Small intestine (tissue), 7 donors: ENCODE results near the gene SLIT3. TPM values are rescaled to one million over a fixed set of nuclear protein-coding genes. Genes with fewer than 3 reads are reported as not detected.

Source experiments
- DNase-seq, 2 donors: peaks; one replicate each; pipeline versions ENCODE4 v3.0.0 to v3.0.0-alpha.2; 2013
- FAIRE-seq: peaks from 2 replicates; lab custom pipeline; 2012; peaks lifted over from hg19 to GRCh38; lab: Jason Lieb, UNC
- H3K27ac ChIP-seq, 3 donors: one replicate each; pipeline ENCODE4 v1.5.1; 2013; ENCODE audit warnings: low read length in 2 of 3, mild to moderate bottlenecking in 2 of 3, control low read depth in 1 of 3, inconsistent platforms in 1 of 3, low read depth in 1 of 3, moderate library complexity in 1 of 3
- H3K27me3 ChIP-seq, 3 donors: one replicate each; pipeline ENCODE4 v1.6.1; 2013; ENCODE audit warnings: low read length in 3 of 3, inconsistent platforms in 1 of 3; ENCODE audit not compliant: control insufficient read depth in 3 of 3, insufficient read depth in 3 of 3
- H3K36me3 ChIP-seq, 3 donors: one replicate each; pipeline ENCODE4 v1.6.1; 2013; ENCODE audit warnings: low read length in 3 of 3, inconsistent platforms in 1 of 3, low read depth in 1 of 3, mild to moderate bottlenecking in 1 of 3, moderate library complexity in 1 of 3; ENCODE audit not compliant: control insufficient read depth in 3 of 3, insufficient read depth in 2 of 3
- H3K4me1 ChIP-seq, 3 donors: one replicate each; pipeline ENCODE4 v1.6.1; 2013; ENCODE audit warnings: low read length in 2 of 3, inconsistent platforms in 1 of 3, low read depth in 1 of 3, mild to moderate bottlenecking in 1 of 3, moderate library complexity in 1 of 3; ENCODE audit not compliant: control insufficient read depth in 3 of 3, insufficient read depth in 2 of 3
- H3K4me3 ChIP-seq, 3 donors: one replicate each; pipeline ENCODE4 v1.5.1; 2013; ENCODE audit warnings: low read length in 3 of 3, control low read depth in 1 of 3, inconsistent platforms in 1 of 3, low read depth in 1 of 3, mild to moderate bottlenecking in 1 of 3, moderate library complexity in 1 of 3
- H3K9me3 ChIP-seq, 2 donors: one replicate each; pipeline ENCODE4 v1.6.1; 2013; ENCODE audit warnings: low read depth in 1 of 2, low read length in 1 of 2; ENCODE audit not compliant: control insufficient read depth in 2 of 2, insufficient read depth in 1 of 2
- WGBS, 3 donors: extraction: QIAGEN DNeasy Blood & Tissue Kit; methylation state at CpG; one replicate each; pipeline ENCODE4 v1.1.7; 2013; 5-methylcytosine and 5-hydroxymethylcytosine counted together
- polyA plus RNA-seq, 4 donors: library from polyadenylated mRNA; stranded (reverse) in 3 of 4; unstranded in 1 of 4; fragments of 200-250 nt in 3 of 4; fragments of 120-200 nt in 1 of 4; gene quantifications; one replicate each; pipeline versions ENCODE4 v1.2.1 to v1.2.3, GENCODE V29; 2013
- donor health status: healthy with polysubstance abuse.
- donor health status: control.
- donor health status: control.
- donor health status: Bipolar disorder and iron deficiency.
- donor health status: healthy.

Gene SLIT3
- polyA plus RNA-seq, 4 donors: 0.27 to 5.5 (median 5.3) TPM; not detected in 1

- H3K36me3 ChIP-seq: no peaks in the 10 kb centered on the region
- FAIRE-seq (no peak), DNase-seq (no peak)
- no peaks in the 10 kb centered on the region for H3K27me3 ChIP-seq
- no peaks in the 10 kb centered on the region for H3K9me3 ChIP-seq
- H3K4me3 ChIP-seq: no peak overlapping the region
- H3K27ac ChIP-seq: no peak overlapping the region
- no peaks in the 10 kb centered on the region for H3K4me1 ChIP-seq
- 61 to 72% (median 69%) methylated on average over 10 of the region's 10 CpGs for WGBS, 3 donors
Measured at GRCh38 chr5:169097374-169098326, 203.3 kb downstream of the SLIT3 start.

GRCh38 chr5:169095976-169096375 is 205.0 kb downstream of the SLIT3 start:
- no peaks in the 10 kb centered on the region for H3K4me1 ChIP-seq
- no peaks in the 10 kb centered on the region for H3K36me3 ChIP-seq
- no peak overlapping the region for H3K27ac ChIP-seq
- FAIRE-seq (no peak), DNase-seq (no peak)
- H3K27me3 ChIP-seq: no peaks in the 10 kb centered on the region
- H3K9me3 ChIP-seq: no peaks in the 10 kb centered on the region
- WGBS, 3 donors: 63 to 83% (median 73%) methylated on average over 1 of the region's 1 CpG
- H3K4me3 ChIP-seq: no peak overlapping the region

GRCh38 chr5:169095410-169095960 is 205.5 kb downstream of the SLIT3 start:
- WGBS, 3 donors: 69 to 76% (median 74%) methylated on average over 4 of the region's 4 CpGs
- FAIRE-seq: no peak
- H3K36me3 ChIP-seq: no peaks in the 10 kb centered on the region
- no peak overlapping the region for H3K27ac ChIP-seq
- no peak for DNase-seq
- no peaks in the 10 kb centered on the region for H3K4me1 ChIP-seq
- H3K27me3 ChIP-seq: no peaks in the 10 kb centered on the region
- H3K9me3 ChIP-seq: peaks cover 0 to 4% of the 10 kb centered on the region in 2 donors
- H3K4me3 ChIP-seq: no peak overlapping the region

GRCh38 chr5:169094586-169095409 is 206.1 kb downstream of the SLIT3 start:
- WGBS, 3 donors: 67 to 82% (median 70%) methylated on average over 7 of the region's 7 CpGs

GRCh38 chr5:169091396-169091980 is 209.5 kb downstream of the SLIT3 start:
- Histone ChIP-seq H3K4me3 (no peak overlapping the region), H3K4me1 (no peaks in the 10 kb centered on the region), H3K36me3 (no peaks in the 10 kb centered on the region), H3K9me3 (peaks cover 0 to 18% of the 10 kb centered on the region in 2 donors), H3K27me3 (no peaks in the 10 kb centered on the region), H3K27ac (no peak overlapping the region)
- 68 to 78% (median 72%) methylated on average over 9 of the region's 9 CpGs for WGBS, 3 donors
- no peak for DNase-seq
- FAIRE-seq: no peak

More at GRCh38 chr5:169094586-169095409, 206.1 kb downstream of the SLIT3 start:
- Histone ChIP-seq H3K4me1 (no peaks in the 10 kb centered on the region), H3K27ac (no peak overlapping the region), H3K4me3 (no peak overlapping the region), H3K9me3 (peaks cover 0 to 11% of the 10 kb centered on the region in 2 donors), H3K27me3 (no peaks in the 10 kb centered on the region), H3K36me3 (no peaks in the 10 kb centered on the region)
- FAIRE-seq (no peak), DNase-seq (no peak)

DNA sequence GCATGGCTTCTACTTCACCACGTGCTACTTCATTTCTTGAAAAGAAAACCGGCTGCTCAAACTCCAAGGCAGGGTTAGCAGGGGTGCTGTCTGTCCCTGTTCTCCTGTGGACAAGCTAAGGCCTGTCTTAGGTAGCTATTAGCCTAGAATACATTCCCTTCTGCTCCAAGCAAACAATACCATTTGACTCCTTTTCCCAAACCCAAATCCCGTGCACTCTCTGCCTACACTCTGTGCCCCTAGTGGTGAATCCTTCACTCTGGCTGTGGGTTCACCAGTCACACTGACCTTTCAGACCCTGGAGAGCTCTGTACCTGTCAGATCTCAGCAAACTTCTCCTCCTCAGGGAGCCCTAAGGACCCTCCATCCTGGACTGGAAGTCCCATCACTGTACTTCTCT is 211.6 kb downstream of the SLIT3 start:
- DNase-seq: no peak
- no peak overlapping the region for H3K4me3 ChIP-seq
- H3K27me3 ChIP-seq: no peaks in the 10 kb centered on the region
- H3K9me3 ChIP-seq: peaks cover 0 to 18% of the 10 kb centered on the region in 2 donors
- no peaks in the 10 kb centered on the region for H3K4me1 ChIP-seq
- 73 to 81% (median 78%) methylated on average over 3 of the region's 3 CpGs for WGBS, 3 donors
- FAIRE-seq: no peak
- H3K27ac ChIP-seq: no peak overlapping the region
- no peaks in the 10 kb centered on the region for H3K36me3 ChIP-seq

GRCh38 chr5:169088028-169088725 is 212.8 kb downstream of the SLIT3 start:
- no peaks in the 10 kb centered on the region for H3K4me1 ChIP-seq
- H3K27ac ChIP-seq: no peak overlapping the region
- no peaks in the 10 kb centered on the region for H3K36me3 ChIP-seq
- WGBS, 3 donors: 76 to 82% (median 77%) methylated on average over 11 of the region's 11 CpGs
- no peak for DNase-seq
- H3K27me3 ChIP-seq: no peaks in the 10 kb centered on the region
- no peak for FAIRE-seq
- no peak overlapping the region for H3K4me3 ChIP-seq
- peaks cover 0 to 18% of the 10 kb centered on the region in 2 donors for H3K9me3 ChIP-seq
